ENCODE measurements around the gene ARHGEF7. TPM values are rescaled to one million over a fixed set of nuclear protein-coding genes. Genes with fewer than 3 reads are reported as not detected.

ARHGEF7 gene
- total and polyA plus RNA-seq, 8 donors: 11.6 to 126 (median 49.7) TPM

DNA sequence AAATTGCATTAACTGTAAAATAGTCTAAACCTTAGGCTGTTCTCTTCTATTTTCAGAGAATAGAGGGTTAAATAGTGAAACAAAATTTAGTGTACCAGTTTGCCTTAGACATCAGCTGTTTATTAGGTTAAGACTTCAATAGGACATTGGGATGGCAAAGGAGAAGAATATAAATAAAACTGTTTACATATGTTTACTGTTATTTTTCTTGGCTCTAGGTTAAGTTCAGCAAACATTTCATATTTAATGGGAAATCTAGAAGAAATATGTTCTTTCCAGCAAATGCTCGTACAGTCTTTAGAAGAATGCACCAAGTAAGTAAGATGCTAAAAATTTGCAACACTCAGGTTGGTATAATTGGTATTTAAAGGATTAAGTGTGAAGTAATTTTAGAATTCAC lies 128.9 kb downstream of the ARHGEF7 start:
- no peak overlapping the region for H3K27ac ChIP-seq
- H3K27me3 ChIP-seq: no peaks in the 10 kb centered on the region
- 81 to 91% (median 86%) methylated on average over 1 of the region's 1 CpG for WGBS, 5 donors
- H3K9me3 ChIP-seq: no peaks in the 10 kb centered on the region
- peaks cover 0 to 23% (median 12%) of the 10 kb centered on the region in 4 donors for H3K4me1 ChIP-seq
- intact Hi-C loops (cut with DNase I; ENCODE audit: low total_unique reads): no loop called here
- no peak overlapping the region for H3K4me3 ChIP-seq
- DNase-seq: no peak
- TF ChIP-seq EP300 (IDR thresholded peaks at IDR 0.05) (no peak), POLR2A (IDR thresholded peaks at IDR 0.05) (no peak), POLR2AphosphoS5 (IDR thresholded peaks at IDR 0.05) (no peak)
- TF ChIP-seq, protein P1, sequence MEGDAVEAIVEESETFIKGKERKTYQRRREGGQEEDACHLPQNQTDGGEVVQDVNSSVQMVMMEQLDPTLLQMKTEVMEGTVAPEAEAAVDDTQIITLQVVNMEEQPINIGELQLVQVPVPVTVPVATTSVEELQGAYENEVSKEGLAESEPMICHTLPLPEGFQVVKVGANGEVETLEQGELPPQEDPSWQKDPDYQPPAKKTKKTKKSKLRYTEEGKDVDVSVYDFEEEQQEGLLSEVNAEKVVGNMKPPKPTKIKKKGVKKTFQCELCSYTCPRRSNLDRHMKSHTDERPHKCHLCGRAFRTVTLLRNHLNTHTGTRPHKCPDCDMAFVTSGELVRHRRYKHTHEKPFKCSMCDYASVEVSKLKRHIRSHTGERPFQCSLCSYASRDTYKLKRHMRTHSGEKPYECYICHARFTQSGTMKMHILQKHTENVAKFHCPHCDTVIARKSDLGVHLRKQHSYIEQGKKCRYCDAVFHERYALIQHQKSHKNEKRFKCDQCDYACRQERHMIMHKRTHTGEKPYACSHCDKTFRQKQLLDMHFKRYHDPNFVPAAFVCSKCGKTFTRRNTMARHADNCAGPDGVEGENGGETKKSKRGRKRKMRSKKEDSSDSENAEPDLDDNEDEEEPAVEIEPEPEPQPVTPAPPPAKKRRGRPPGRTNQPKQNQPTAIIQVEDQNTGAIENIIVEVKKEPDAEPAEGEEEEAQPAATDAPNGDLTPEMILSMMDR (IDR thresholded peaks at IDR 0.05): no peak
- H3K36me3 ChIP-seq: peaks cover 6 to 86% (median 69%) of the 10 kb centered on the region in 4 donors

DNA sequence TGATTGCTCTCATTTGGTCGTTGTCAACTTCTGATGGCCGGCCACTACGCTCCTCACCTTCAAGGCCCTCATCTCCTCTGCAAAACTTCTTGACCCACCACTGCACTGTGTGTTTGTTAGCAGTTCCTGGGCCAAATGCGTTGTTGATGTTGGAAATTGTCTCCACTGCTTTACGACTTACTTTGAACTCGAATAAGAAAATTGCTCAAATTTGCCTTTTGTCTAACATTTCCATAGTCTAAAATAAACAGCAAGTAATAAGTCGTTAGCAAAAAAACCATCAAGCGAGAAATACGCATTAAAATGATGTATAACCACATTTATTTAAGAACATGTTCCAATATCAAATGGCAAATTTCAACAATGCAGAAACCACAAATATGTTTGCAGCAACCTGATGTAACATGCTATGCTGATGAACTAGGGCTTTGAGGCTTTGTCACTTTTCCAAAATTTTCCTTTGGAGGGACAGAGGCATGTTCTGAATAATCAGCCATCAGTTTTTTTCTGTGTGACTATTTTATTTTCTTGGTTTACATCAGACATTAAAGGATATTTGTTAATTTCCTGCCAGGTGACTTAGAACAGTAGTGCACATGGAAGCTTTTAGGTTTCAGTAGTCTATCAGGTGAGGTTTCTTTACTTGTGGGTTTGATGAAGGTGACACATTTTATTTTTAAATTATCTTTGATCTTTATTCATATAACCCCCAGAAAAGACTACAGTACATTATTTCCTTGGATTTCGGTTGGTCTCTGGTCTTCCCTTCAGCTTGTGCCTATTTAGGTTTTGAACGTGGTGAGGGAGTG lies 130.7 kb downstream of the ARHGEF7 start:
- intact Hi-C loops (cut with DNase I; ENCODE audit: low total_unique reads): no loop called here
- Histone ChIP-seq H3K9me3 (no peaks in the 10 kb centered on the region), H3K27ac (no peak overlapping the region), H3K4me3 (no peak overlapping the region), H3K36me3 (peaks cover 6 to 83% (median 68%) of the 10 kb centered on the region in 4 donors), H3K27me3 (no peaks in the 10 kb centered on the region), H3K4me1 (peaks cover 0 to 27% (median 17%) of the 10 kb centered on the region in 4 donors)
- DNase-seq: no peak
- 87 to 94% (median 92%) methylated on average over 11 of the region's 11 CpGs for WGBS, 5 donors
- TF ChIP-seq, protein P1 (IDR thresholded peaks at IDR 0.05): no peak
- TF ChIP-seq POLR2A (IDR thresholded peaks at IDR 0.05) (no peak), POLR2AphosphoS5 (IDR thresholded peaks at IDR 0.05) (no peak), EP300 (IDR thresholded peaks at IDR 0.05) (no peak)

DNA sequence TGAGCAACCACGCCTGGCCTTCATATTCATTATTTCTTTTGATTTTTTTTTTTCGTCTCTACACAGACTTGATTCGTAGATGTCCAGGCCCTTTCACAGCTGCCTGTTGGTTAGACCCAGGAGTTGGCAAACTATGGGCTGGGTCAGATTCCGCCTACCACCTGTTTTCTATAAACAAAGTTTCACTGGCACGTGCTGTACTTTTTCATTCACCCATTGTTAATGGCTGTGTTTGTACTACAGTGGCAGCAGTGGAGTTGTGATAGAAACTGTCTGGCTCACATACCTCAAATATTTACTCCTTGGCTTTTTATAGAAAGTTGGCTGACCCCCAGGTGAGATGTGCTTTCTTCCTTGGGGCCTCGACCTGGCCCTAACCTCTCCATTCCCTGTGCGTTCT lies 132.4 kb downstream of the ARHGEF7 start:
- Histone ChIP-seq H3K4me3 (no peak overlapping the region), H3K36me3 (peaks cover 10 to 75% (median 60%) of the 10 kb centered on the region in 4 donors), H3K9me3 (no peaks in the 10 kb centered on the region), H3K4me1 (peaks cover 10 to 36% (median 26%) of the 10 kb centered on the region in 4 donors), H3K27me3 (no peaks in the 10 kb centered on the region), H3K27ac (peak overlapping the region in 3 of 5 donors; percentile 10 to 31 (median 30))
- WGBS, 5 donors: 22 to 50% (median 43%) methylated on average over 7 of the region's 7 CpGs
- TF ChIP-seq EP300 (IDR thresholded peaks at IDR 0.05) (no peak), POLR2AphosphoS5 (IDR thresholded peaks at IDR 0.05) (peak; percentile 7 to 64 (median 62)), POLR2A (IDR thresholded peaks at IDR 0.05) (no peak)
- TF ChIP-seq, protein P1 (IDR thresholded peaks at IDR 0.05): no peak
- DNase-seq: peak; percentile 38 to 75
- intact Hi-C loops (cut with DNase I; ENCODE audit: low total_unique reads): no loop called here

DNA sequence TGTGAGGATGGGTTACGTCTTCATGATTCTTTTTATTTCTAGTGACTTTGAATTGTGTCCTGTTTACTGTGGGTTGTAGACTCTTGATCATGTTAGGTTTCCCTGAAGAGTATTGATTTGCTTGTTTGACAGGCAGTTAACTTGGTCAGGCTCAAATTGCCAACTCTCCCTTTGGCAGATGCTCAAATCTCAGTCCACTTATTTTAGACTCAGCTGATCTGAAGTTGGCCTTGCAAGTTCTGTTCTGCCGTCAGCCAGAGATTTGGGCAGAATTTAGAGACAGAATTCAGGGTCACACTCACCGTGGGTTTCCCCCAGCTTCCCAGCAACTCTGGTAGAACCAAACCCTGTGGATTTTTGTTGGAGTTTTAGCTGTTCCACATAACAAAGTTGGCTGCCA lies 133.7 kb downstream of the ARHGEF7 start:
- Histone ChIP-seq H3K36me3 (peaks cover 10 to 70% (median 62%) of the 10 kb centered on the region in 4 donors), H3K9me3 (no peaks in the 10 kb centered on the region), H3K4me3 (no peak overlapping the region), H3K27ac (no peak overlapping the region), H3K4me1 (peaks cover 12 to 40% (median 26%) of the 10 kb centered on the region in 4 donors), H3K27me3 (no peaks in the 10 kb centered on the region)
- DNase-seq: no peak
- intact Hi-C loops (cut with DNase I; ENCODE audit: low total_unique reads): no loop called here
- no peak for TF ChIP-seq POLR2AphosphoS5 (IDR thresholded peaks at IDR 0.05)
- TF ChIP-seq, protein P1 (IDR thresholded peaks at IDR 0.05): no peak
- TF ChIP-seq POLR2A (IDR thresholded peaks at IDR 0.05): no peak
- TF ChIP-seq EP300 (IDR thresholded peaks at IDR 0.05): no peak
- WGBS, 5 donors: 62 to 80% (median 68%) methylated on average over 3 of the region's 3 CpGs

Data from stomach (tissue), 9 donors.